GM19025 (cell line): ENCODE results near the gene LYRM4.

Experiments
- ATAC-seq: cut with Tn5 transposase; IDR thresholded peaks from one replicate; pipeline ENCODE4 v1.9.1; 2021; ENCODE audit warnings: mild to moderate bottlenecking, low read depth, moderate library complexity; ENCODE audit not compliant: unreplicated experiment

LYRM4 gene

GRCh38 chr6:5105146-5105545, 155.6 kb downstream of the LYRM4 start:
- no peak for ATAC-seq

- ATAC-seq: no peak
Measured at GRCh38 chr6:5104667-5105066, 156.1 kb downstream of the LYRM4 start.

GRCh38 chr6:5103250-5103649, 157.5 kb downstream of the LYRM4 start:
- no peak for ATAC-seq

GRCh38 chr6:5102267-5102970, 158.3 kb downstream of the LYRM4 start:
- no peak for ATAC-seq

- no peak for ATAC-seq
Measured at GRCh38 chr6:5100806-5101205, 159.9 kb downstream of the LYRM4 start.

- no peak for ATAC-seq
Measured at GRCh38 chr6:5099537-5099936, 161.2 kb downstream of the LYRM4 start.

GRCh38 chr6:5098501-5099270, 162.1 kb downstream of the LYRM4 start:
- ATAC-seq: no peak

- no peak for ATAC-seq
Measured at GRCh38 chr6:5096482-5096881, 164.3 kb downstream of the LYRM4 start.

- ATAC-seq: peak; percentile 77
Measured at GRCh38 chr6:5095236-5095635, 165.5 kb downstream of the LYRM4 start.

GRCh38 chr6:5094327-5094726, 166.4 kb downstream of the LYRM4 start:
- ATAC-seq: no peak

- no peak for ATAC-seq
Measured at GRCh38 chr6:5093231-5094015, 167.3 kb downstream of the LYRM4 start.

- ATAC-seq: no peak
Measured at GRCh38 chr6:5091210-5092069, 169.3 kb downstream of the LYRM4 start.

GRCh38 chr6:5090603-5091002, 170.1 kb downstream of the LYRM4 start:
- no peak for ATAC-seq

GRCh38 chr6:5089481-5090438, 171.0 kb downstream of the LYRM4 start:
- ATAC-seq: no peak

GRCh38 chr6:5088780-5089179, 172.0 kb downstream of the LYRM4 start:
- ATAC-seq: no peak

GRCh38 chr6:5087389-5087788, 173.4 kb downstream of the LYRM4 start:
- no peak for ATAC-seq

- no peak for ATAC-seq
Measured at GRCh38 chr6:5086294-5086890, 174.4 kb downstream of the LYRM4 start.

GRCh38 chr6:5085648-5086293, 175.0 kb downstream of the LYRM4 start:
- ATAC-seq: no peak
